HCT116 (cell line): ENCODE data around the gene MOG. TPM values are rescaled to one million over a fixed set of nuclear protein-coding genes. Genes with fewer than 3 reads are reported as not detected.

Experiments used
- ATAC-seq: fragments of 200-7000 bp; cut with Tn5 transposase; 2 replicates; pipeline ENCODE4 v1.9.1; 2020; ENCODE audit warnings: mild to moderate bottlenecking, moderate library complexity
- BruUV-seq: library from RNA; stranded (reverse); fragments of 400-500 nt; replicated peaks from 2 replicates; lab custom pipeline; 2021; lab: Mats Ljungman, UMichigan
- CTCF ChIA-PET: fragments of 300-600 bp; sonication (Branson Sonifier 250); formaldehyde crosslinking; loops from one replicate; lab custom pipeline; 2021; ENCODE audit warnings: antibody characterized with exemption; lab: Charles Lee
- POLR2A ChIA-PET: fragments of 300-600, 350-600 bp; sonication (Branson Sonifier 250); formaldehyde crosslinking; loops from one replicate; lab custom pipeline; 2021; ENCODE audit warnings: antibody characterized with exemption; lab: Charles Lee
- RAD21 ChIA-PET, 2 experiments: fragments of 300-600 bp; sonication (Branson Sonifier 250); formaldehyde crosslinking; loops; one replicate each; lab custom pipeline; 2023; ENCODE audit warnings: low total read pairs in 2 of 2; ENCODE audit not compliant: uncharacterized antibody in 2 of 2, unreplicated experiment in 2 of 2, low non-redundant PET in 1 of 2; lab: Charles Lee
- DNase-seq: peaks from one replicate; pipeline ENCODE4 v3.0.0-alpha.2; 2010; ENCODE audit warnings: low read depth, low spot score
- H2AFZ ChIP-seq: fragments of 200-600 bp; shearing (Covaris generic), sonication (generic); 2 replicates; pipeline ENCODE4 v1.6.1; 2017; ENCODE audit warnings: low read depth, mixed run types, mixed read lengths, antibody characterized with exemption, low read length; ENCODE audit not compliant: poor library complexity, severe bottlenecking
- H3K27ac ChIP-seq: 2 replicates; pipeline ENCODE4 v1.5.1; 2012; ENCODE audit warnings: low read depth, low read length
- H3K27me3 ChIP-seq: fragments of 200-600 bp; sonication (generic); 2 replicates; pipeline ENCODE4 v1.6.1; 2016; ENCODE audit warnings: mixed run types, low read length, mixed read lengths; ENCODE audit not compliant: insufficient read depth
- H3K36me3 ChIP-seq, 2 experiments: fragments of 200-500 bp in 1 of 2; fragments of 200-600 bp in 1 of 2; sonication (Bioruptor generic) in 1 of 2; sonication (generic) in 1 of 2; 2 replicates each; pipeline versions ENCODE4 v1.5.1 to v1.6.1; 2014 to 2016; ENCODE audit warnings: low read length in 2 of 2, inconsistent platforms in 1 of 2, mixed read lengths in 1 of 2, mixed run types in 1 of 2; ENCODE audit not compliant: insufficient read depth in 2 of 2, control insufficient read depth in 1 of 2
- H3K4me1 ChIP-seq, 2 experiments: fragments of 200-600 bp in 1 of 2; sonication (generic) in 1 of 2; 2 replicates each; pipeline versions ENCODE4 v1.5.1 to v1.6.1; 2012 to 2017; ENCODE audit warnings: low read length in 2 of 2, inconsistent platforms in 1 of 2, mild to moderate bottlenecking in 1 of 2, mixed read lengths in 1 of 2, mixed run types in 1 of 2, moderate library complexity in 1 of 2; ENCODE audit not compliant: insufficient read depth in 2 of 2, control insufficient read depth in 1 of 2
- H3K4me2 ChIP-seq: fragments of 200-600 bp; sonication (generic); 2 replicates; pipeline ENCODE4 v1.6.1; 2017; ENCODE audit warnings: mixed run types, low read length, mixed read lengths
- H3K4me3 ChIP-seq, 2 experiments: fragments of 200-600 bp in 1 of 2; sonication (generic) in 1 of 2; replicated peaks in 1 of 2; 2 replicates each; pipeline ENCODE4 v1.5.1; 2011 to 2016; ENCODE audit warnings: low read length in 2 of 2, control low read depth in 1 of 2, low read depth in 1 of 2, mild to moderate bottlenecking in 1 of 2, mixed read lengths in 1 of 2, mixed run types in 1 of 2
- H3K79me2 ChIP-seq: fragments of 200-600 bp; sonication (generic); 2 replicates; pipeline ENCODE4 v1.6.1; 2017; ENCODE audit warnings: mild to moderate bottlenecking, mixed run types, low read length, moderate library complexity, mixed read lengths; ENCODE audit not compliant: insufficient read depth
- H3K9ac ChIP-seq: fragments of 200-600 bp; sonication (generic); 2 replicates; pipeline ENCODE4 v1.6.1; 2016; ENCODE audit warnings: low read length, mixed read lengths
- H3K9me2 ChIP-seq: fragments of 200-600 bp; sonication (generic), shearing (Covaris generic); 2 replicates; pipeline ENCODE4 v1.6.1; 2017; ENCODE audit warnings: mixed run types, mild to moderate bottlenecking, moderate library complexity; ENCODE audit not compliant: insufficient read depth
- H3K9me3 ChIP-seq, 2 experiments: fragments of 200-500 bp in 1 of 2; fragments of 200-600 bp in 1 of 2; sonication (Bioruptor generic) in 1 of 2; sonication (generic) in 1 of 2; 2 replicates each; pipeline ENCODE4 v1.6.1; 2014 to 2017; ENCODE audit warnings: low read length in 2 of 2, mixed read lengths in 2 of 2, inconsistent platforms in 1 of 2, low read depth in 1 of 2, mild to moderate bottlenecking in 1 of 2, mixed run types in 1 of 2, moderate library complexity in 1 of 2; ENCODE audit not compliant: control insufficient read depth in 1 of 2, insufficient read depth in 1 of 2
- H4K20me1 ChIP-seq: fragments of 200-600 bp; sonication (generic), shearing (Covaris generic); 2 replicates; pipeline ENCODE4 v1.6.1; 2017; ENCODE audit warnings: mixed run types, mild to moderate bottlenecking, moderate library complexity; ENCODE audit not compliant: insufficient read depth
- CBX3 ChIP-seq: IDR thresholded peaks from 2 replicates; pipeline ENCODE4 v1.6.1; 2012; ENCODE audit warnings: low read depth
- CEBPB ChIP-seq: IDR thresholded peaks from 2 replicates; pipeline ENCODE4 v1.6.1; 2012; ENCODE audit warnings: low read depth
- EGR1 ChIP-seq: IDR thresholded peaks from 2 replicates; pipeline ENCODE4 v1.6.1; 2012; ENCODE audit warnings: low read depth
- ELF1 ChIP-seq: IDR thresholded peaks from 2 replicates; pipeline ENCODE4 v1.6.1; 2012; ENCODE audit warnings: low read depth, borderline replicate concordance
- EZH2 ChIP-seq: fragments of 200-600 bp; sonication (generic); IDR thresholded peaks from 2 replicates; pipeline ENCODE4 v1.6.1; 2017; ENCODE audit warnings: antibody characterized with exemption, mixed run types
- FOSL1 ChIP-seq: IDR thresholded peaks from 2 replicates; pipeline ENCODE4 v1.6.1; 2012; ENCODE audit warnings: low read depth
- JUND ChIP-seq: IDR thresholded peaks from 2 replicates; pipeline ENCODE4 v1.6.1; 2012
- POLR2A ChIP-seq: IDR thresholded peaks from 2 replicates; pipeline ENCODE4 v1.7.0; 2011; ENCODE audit warnings: borderline replicate concordance; ENCODE audit not compliant: insufficient read depth, insufficient read length; ENCODE audit errors: extremely low read depth
- POLR2AphosphoS5 ChIP-seq: IDR thresholded peaks from 2 replicates; pipeline ENCODE4 v1.6.1; 2011; ENCODE audit warnings: mild to moderate bottlenecking, low read depth, low read length, moderate library complexity
- SIN3A ChIP-seq: IDR thresholded peaks from 2 replicates; pipeline ENCODE4 v1.6.1; 2012; ENCODE audit warnings: low read depth
- TCF7L2 ChIP-seq: IDR thresholded peaks from 2 replicates; pipeline ENCODE4 v1.7.0; 2011; ENCODE audit warnings: borderline replicate concordance, inconsistent platforms; ENCODE audit not compliant: insufficient read depth, insufficient read length; ENCODE audit errors: extremely low read depth
- YY1 ChIP-seq: IDR thresholded peaks from 2 replicates; pipeline ENCODE4 v1.6.1; 2011; ENCODE audit warnings: low read length, low read depth, moderate library complexity, mild to moderate bottlenecking; ENCODE audit not compliant: insufficient replicate concordance; ENCODE audit errors: extremely low read depth
- ZNF274 ChIP-seq: fragments of 200-500 bp; sonication (Bioruptor generic); IDR thresholded peaks from 2 replicates; pipeline ENCODE4 v1.6.1; 2014; ENCODE audit warnings: mild to moderate bottlenecking, low read depth, low read length, inconsistent platforms
- intact Hi-C: fragments of 100-400 bp; cut with micrococcal nuclease; formaldehyde crosslinking; loops from 2 replicates; pipeline ENCODE4 v1.10.0; 2022
- total RNA-seq: library from RNA; stranded (reverse); gene quantifications from one replicate; pipeline ENCODE4 v1.2.1, GENCODE V29; 2021; ENCODE audit not compliant: unreplicated experiment
- TF ChIP-seq, protein P1 (sequence below), 3 experiments: fragments of 200-600 bp in 1 of 3; sonication (generic) in 1 of 3; IDR thresholded peaks in 2 of 3; conservative IDR thresholded peaks in 1 of 3; 2 replicates each; pipeline ENCODE4 v1.5.1; 2012 to 2017; ENCODE audit warnings: low read depth in 2 of 3, low read length in 2 of 3, antibody characterized with exemption in 1 of 3, borderline replicate concordance in 1 of 3, control low read depth in 1 of 3, mild to moderate bottlenecking in 1 of 3, mixed read lengths in 1 of 3, mixed run types in 1 of 3, moderate library complexity in 1 of 3; ENCODE audit not compliant: insufficient read depth in 1 of 3
- TF ChIP-seq, protein P2 (sequence below): IDR thresholded peaks from 2 replicates; pipeline ENCODE4 v1.6.1; 2012
- TF ChIP-seq, protein P3 (sequence below): IDR thresholded peaks from 2 replicates; pipeline ENCODE4 v1.6.1; 2012; ENCODE audit warnings: low read depth

MOG gene
- total RNA-seq, 1 experiment from 2014 or later, result not detected

DNA sequence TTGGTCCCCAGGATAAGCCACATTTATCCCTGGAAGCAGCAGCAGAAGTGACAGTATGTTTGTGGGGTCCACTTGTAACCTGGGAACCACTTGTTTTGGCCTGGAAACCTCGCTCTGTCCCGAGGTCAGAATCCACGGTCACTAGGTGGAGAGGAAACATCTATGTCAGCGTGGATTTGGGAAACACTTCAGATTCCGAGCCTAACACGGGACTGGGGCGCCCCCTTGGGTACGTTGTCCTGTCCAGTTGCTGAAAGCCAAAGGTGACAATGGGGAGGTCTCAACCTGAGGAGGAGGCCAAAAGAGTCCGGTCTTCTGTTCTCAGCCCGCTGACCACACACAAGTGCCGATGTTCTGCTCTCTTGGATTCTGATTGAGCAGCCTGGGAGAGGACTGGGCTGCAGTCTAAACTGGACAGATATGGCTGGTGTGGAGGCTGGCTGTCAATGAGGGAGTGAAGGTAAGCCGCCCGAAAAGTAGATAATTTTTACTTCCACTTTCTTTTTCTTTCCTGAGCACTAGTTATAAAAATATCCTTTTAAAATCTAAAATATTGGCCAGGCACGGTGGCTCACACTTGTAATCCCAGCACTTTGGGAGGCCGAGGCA, 28.9 kb downstream of the MOG start:
- Histone ChIP-seq H3K4me1 (no peaks in the 10 kb centered on the region), H3K4me3 (no peak overlapping the region)
- BruUV-seq, result no TSS peak

DNA sequence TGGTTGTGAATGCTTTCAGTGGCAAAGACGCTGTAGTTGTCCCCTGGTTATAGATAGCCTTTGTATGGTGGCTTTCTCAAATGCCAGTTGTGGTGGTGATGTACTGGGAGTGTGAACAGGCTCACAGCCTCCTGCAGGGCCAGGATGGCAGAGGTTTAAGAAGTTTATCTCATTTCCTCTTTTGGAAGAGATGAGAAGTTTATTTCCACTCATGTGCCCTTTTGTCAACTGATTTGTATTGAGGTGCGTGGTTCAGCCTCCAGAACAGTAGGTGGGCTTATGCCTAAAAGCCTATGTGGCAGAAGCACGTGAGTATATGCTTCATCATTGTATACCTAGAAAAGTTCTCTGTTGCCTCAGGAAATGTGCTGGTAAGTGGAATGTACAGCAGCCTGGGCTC, 37.7 kb downstream of the MOG start:
- BruUV-seq, result no TSS peak
- ATAC-seq (no peak), DNase-seq (no peak)
- ChIA-PET POLR2A (no interaction called here), RAD21 (no interaction called here), CTCF (interaction anchor here (1.1 to 4.4 kb wide), 3 partner anchors 40 to 46 kb away, joined by 3 to 96 read pairs (median 10); no protein-coding TSS in a partner anchor)
- Histone ChIP-seq H3K27me3 (no peaks in the 10 kb centered on the region), H3K4me1 (no peaks in the 10 kb centered on the region), H3K4me3 (no peak overlapping the region), H3K27ac (no peak overlapping the region), H3K9ac (no peak overlapping the region), H3K36me3 (no peaks in the 10 kb centered on the region), H2AFZ (no peak overlapping the region), H3K79me2 (no peaks in the 10 kb centered on the region), H3K9me2 (no peaks in the 10 kb centered on the region), H4K20me1 (no peaks in the 10 kb centered on the region), H3K9me3 (no peaks in the 10 kb centered on the region), H3K4me2 (no peak overlapping the region)
- intact Hi-C loops, result loop anchor here (5.0 kb wide), 1 partner anchor 317 kb away; the partner anchor contains the start of gene OR12D3
- TF ChIP-seq SIN3A (no peak), EGR1 (no peak), CEBPB (no peak), EZH2 (no peak), ZNF274 (no peak), JUND (no peak), FOSL1 (no peak), CBX3 (no peak), POLR2AphosphoS5 (no peak)
- TF ChIP-seq, protein P1, sequence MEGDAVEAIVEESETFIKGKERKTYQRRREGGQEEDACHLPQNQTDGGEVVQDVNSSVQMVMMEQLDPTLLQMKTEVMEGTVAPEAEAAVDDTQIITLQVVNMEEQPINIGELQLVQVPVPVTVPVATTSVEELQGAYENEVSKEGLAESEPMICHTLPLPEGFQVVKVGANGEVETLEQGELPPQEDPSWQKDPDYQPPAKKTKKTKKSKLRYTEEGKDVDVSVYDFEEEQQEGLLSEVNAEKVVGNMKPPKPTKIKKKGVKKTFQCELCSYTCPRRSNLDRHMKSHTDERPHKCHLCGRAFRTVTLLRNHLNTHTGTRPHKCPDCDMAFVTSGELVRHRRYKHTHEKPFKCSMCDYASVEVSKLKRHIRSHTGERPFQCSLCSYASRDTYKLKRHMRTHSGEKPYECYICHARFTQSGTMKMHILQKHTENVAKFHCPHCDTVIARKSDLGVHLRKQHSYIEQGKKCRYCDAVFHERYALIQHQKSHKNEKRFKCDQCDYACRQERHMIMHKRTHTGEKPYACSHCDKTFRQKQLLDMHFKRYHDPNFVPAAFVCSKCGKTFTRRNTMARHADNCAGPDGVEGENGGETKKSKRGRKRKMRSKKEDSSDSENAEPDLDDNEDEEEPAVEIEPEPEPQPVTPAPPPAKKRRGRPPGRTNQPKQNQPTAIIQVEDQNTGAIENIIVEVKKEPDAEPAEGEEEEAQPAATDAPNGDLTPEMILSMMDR (IDR thresholded peaks at IDR 0.05 in 2 of 3, conservative IDR thresholded peaks at IDR 0.05 in 1 of 3; ENCODE audit: borderline replicate concordance in 1 of 3, insufficient read depth in 1 of 3, low read depth in 2 of 3, low read length in 2 of 3), result no peak
- TF ChIP-seq, protein P2, sequence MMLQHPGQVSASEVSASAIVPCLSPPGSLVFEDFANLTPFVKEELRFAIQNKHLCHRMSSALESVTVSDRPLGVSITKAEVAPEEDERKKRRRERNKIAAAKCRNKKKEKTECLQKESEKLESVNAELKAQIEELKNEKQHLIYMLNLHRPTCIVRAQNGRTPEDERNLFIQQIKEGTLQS, result no peak
- TF ChIP-seq, protein P3, sequence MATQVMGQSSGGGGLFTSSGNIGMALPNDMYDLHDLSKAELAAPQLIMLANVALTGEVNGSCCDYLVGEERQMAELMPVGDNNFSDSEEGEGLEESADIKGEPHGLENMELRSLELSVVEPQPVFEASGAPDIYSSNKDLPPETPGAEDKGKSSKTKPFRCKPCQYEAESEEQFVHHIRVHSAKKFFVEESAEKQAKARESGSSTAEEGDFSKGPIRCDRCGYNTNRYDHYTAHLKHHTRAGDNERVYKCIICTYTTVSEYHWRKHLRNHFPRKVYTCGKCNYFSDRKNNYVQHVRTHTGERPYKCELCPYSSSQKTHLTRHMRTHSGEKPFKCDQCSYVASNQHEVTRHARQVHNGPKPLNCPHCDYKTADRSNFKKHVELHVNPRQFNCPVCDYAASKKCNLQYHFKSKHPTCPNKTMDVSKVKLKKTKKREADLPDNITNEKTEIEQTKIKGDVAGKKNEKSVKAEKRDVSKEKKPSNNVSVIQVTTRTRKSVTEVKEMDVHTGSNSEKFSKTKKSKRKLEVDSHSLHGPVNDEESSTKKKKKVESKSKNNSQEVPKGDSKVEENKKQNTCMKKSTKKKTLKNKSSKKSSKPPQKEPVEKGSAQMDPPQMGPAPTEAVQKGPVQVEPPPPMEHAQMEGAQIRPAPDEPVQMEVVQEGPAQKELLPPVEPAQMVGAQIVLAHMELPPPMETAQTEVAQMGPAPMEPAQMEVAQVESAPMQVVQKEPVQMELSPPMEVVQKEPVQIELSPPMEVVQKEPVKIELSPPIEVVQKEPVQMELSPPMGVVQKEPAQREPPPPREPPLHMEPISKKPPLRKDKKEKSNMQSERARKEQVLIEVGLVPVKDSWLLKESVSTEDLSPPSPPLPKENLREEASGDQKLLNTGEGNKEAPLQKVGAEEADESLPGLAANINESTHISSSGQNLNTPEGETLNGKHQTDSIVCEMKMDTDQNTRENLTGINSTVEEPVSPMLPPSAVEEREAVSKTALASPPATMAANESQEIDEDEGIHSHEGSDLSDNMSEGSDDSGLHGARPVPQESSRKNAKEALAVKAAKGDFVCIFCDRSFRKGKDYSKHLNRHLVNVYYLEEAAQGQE, result no peak

More for the DNA sequence above, 28.9 kb downstream of the MOG start:
- TF ChIP-seq EGR1, result no peak
- TF ChIP-seq POLR2AphosphoS5, result no peak
- TF ChIP-seq CEBPB, result no peak
- no peak for TF ChIP-seq CBX3
- no peak for TF ChIP-seq POLR2A
- no peak for TF ChIP-seq ELF1
- no peak for TF ChIP-seq TCF7L2
- no peak for TF ChIP-seq FOSL1
- TF ChIP-seq YY1, result no peak
- H3K9me3 ChIP-seq, result no peaks in the 10 kb centered on the region
- H3K9me2 ChIP-seq, result no peaks in the 10 kb centered on the region
- no peak overlapping the region for H3K27ac ChIP-seq
- H3K4me2 ChIP-seq, result no peak overlapping the region
- DNase-seq (no peak), ATAC-seq (no peak)
- RAD21 ChIA-PET, result no interaction called here
- POLR2A ChIA-PET, result no interaction called here
- H3K79me2 ChIP-seq, result no peaks in the 10 kb centered on the region
- no peaks in the 10 kb centered on the region for H3K36me3 ChIP-seq
- no peaks in the 10 kb centered on the region for H4K20me1 ChIP-seq
- CTCF ChIA-PET, result interaction anchor here (1.3 to 3.8 kb wide), 2 partner anchors 11 to 32 kb away, joined by 4 to 11 read pairs; no protein-coding TSS in a partner anchor
- H3K9ac ChIP-seq, result no peak overlapping the region
- H2AFZ ChIP-seq, result no peak overlapping the region
- intact Hi-C loops, result no loop called here
- H3K27me3 ChIP-seq, result no peaks in the 10 kb centered on the region
